ENCODE data around the gene XRN2. TPM values are rescaled to one million over a fixed set of nuclear protein-coding genes. Genes with fewer than 3 reads are reported as not detected.

The XRN2 gene
- total and polyA plus RNA-seq, 12 donors: 12.9 to 89.6 (median 65.5) TPM

DNA sequence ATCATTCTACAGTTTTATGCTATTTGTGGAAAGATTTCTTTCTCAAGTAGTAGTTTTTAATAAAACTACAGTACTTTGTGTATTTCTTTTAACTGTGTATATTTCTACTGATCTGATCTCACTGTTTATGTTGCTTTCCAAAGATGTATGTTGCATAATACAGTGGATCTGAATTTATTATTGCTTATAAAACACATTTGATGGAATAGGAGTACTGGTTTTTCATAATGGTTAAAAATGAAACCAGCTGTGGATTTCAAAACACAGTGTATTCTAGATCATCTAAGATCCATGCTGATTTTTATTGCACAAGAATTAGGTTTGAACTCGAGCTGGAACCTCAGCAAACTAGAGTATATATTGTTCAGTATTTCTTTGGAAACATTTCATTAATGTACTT, 86.2 kb downstream of the XRN2 start:
- Histone ChIP-seq H3K9me3 (replicated peaks in 1 of 3) (no peaks in the 10 kb centered on the region), H3K36me3 (replicated peaks in 1 of 2) (peaks cover 0 to 32% of the 10 kb centered on the region in 2 donors), H3K4me1 (replicated peaks in 1 of 2) (peaks cover 0 to 13% of the 10 kb centered on the region in 2 donors), H3K27ac (no peak overlapping the region), H3K27me3 (peaks cover 27% of the 10 kb centered on the region), H3K4me3 (no peak overlapping the region)
- no peak for DNase-seq
- TF ChIP-seq, protein P1, sequence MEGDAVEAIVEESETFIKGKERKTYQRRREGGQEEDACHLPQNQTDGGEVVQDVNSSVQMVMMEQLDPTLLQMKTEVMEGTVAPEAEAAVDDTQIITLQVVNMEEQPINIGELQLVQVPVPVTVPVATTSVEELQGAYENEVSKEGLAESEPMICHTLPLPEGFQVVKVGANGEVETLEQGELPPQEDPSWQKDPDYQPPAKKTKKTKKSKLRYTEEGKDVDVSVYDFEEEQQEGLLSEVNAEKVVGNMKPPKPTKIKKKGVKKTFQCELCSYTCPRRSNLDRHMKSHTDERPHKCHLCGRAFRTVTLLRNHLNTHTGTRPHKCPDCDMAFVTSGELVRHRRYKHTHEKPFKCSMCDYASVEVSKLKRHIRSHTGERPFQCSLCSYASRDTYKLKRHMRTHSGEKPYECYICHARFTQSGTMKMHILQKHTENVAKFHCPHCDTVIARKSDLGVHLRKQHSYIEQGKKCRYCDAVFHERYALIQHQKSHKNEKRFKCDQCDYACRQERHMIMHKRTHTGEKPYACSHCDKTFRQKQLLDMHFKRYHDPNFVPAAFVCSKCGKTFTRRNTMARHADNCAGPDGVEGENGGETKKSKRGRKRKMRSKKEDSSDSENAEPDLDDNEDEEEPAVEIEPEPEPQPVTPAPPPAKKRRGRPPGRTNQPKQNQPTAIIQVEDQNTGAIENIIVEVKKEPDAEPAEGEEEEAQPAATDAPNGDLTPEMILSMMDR (IDR thresholded peaks at IDR 0.05): no peak
- TF ChIP-seq POLR2A (IDR thresholded peaks at IDR 0.05): no peak
- intact Hi-C loops (cut with DNase I): no loop called here
- 0 to 90% (median 4%) methylated on average over 1 of the region's 1 CpG for WGBS, 4 donors

- 95 to 97% (median 96%) methylated on average over 7 of the region's 7 CpGs for WGBS, 4 donors
Observed at GRCh38 chr20:21390768-21391167, 87.6 kb downstream of the XRN2 start.

DNA sequence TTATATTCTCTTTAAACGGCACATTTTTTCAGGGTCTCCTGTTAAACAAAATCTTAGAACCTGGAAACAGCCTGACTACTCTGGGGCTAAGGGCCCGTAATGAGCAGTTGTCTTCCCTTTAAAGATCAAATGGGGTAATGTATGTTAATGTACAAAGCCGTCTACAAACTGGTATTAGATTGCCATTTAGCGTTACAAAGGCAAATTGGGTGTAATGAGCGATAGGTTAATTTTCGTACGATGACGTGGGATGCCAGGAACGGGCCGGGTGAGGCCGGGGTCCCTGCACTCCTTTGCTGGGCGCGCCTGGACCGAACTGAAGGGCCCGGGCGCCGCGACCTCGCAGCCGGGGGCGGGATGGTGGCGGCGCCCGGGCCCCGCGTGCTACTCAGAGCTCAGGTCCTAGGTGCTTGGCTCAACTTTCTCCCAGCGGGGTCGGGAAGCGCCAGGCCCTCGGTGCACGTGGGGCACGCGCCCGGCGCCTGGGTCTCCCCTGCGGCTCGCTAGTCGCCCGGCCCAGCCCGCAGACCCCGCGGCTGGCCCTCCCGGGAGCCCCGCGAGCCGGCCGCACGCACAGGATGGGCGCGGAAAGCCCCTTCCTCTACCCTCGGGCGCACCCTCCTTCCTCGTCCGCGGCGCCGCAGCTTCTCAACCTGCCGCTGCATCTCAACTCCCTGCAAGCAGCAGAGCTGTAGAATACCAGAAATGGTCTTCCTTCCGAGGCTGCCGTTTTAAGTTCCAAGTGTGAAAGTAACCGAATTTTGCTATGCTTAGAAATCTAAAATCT, 88.2 kb downstream of the XRN2 start:
- no peak for TF ChIP-seq POLR2A (IDR thresholded peaks at IDR 0.05)
- TF ChIP-seq, protein P1 (IDR thresholded peaks at IDR 0.05): no peak
- 39 to 73% (median 46%) methylated on average over 13 to 61 of the region's 61 CpGs for WGBS, 4 donors
- Histone ChIP-seq H3K9me3 (replicated peaks in 1 of 3) (no peaks in the 10 kb centered on the region), H3K27ac (no peak overlapping the region), H3K4me1 (replicated peaks in 1 of 2) (peaks cover 0 to 18% of the 10 kb centered on the region in 2 donors), H3K36me3 (replicated peaks in 1 of 2) (peaks cover 0 to 26% of the 10 kb centered on the region in 2 donors), H3K27me3 (peaks cover 46% of the 10 kb centered on the region), H3K4me3 (no peak overlapping the region)
- DNase-seq: no peak
- intact Hi-C loops (cut with DNase I): no loop called here

More at GRCh38 chr20:21390768-21391167, 87.6 kb downstream of the XRN2 start:
- peaks cover 0 to 31% of the 10 kb centered on the region in 2 donors for H3K36me3 ChIP-seq (replicated peaks in 1 of 2)
- TF ChIP-seq, protein P1 (IDR thresholded peaks at IDR 0.05): no peak
- no peak for TF ChIP-seq POLR2A (IDR thresholded peaks at IDR 0.05)
- H3K4me1 ChIP-seq (replicated peaks in 1 of 2): peaks cover 0 to 13% of the 10 kb centered on the region in 2 donors
- H3K27me3 ChIP-seq: peaks cover 40% of the 10 kb centered on the region
- no peak overlapping the region for H3K4me3 ChIP-seq
- H3K9me3 ChIP-seq (replicated peaks in 1 of 3): no peaks in the 10 kb centered on the region
- intact Hi-C loops (cut with DNase I): no loop called here
- no peak overlapping the region for H3K27ac ChIP-seq
- DNase-seq: no peak

DNA sequence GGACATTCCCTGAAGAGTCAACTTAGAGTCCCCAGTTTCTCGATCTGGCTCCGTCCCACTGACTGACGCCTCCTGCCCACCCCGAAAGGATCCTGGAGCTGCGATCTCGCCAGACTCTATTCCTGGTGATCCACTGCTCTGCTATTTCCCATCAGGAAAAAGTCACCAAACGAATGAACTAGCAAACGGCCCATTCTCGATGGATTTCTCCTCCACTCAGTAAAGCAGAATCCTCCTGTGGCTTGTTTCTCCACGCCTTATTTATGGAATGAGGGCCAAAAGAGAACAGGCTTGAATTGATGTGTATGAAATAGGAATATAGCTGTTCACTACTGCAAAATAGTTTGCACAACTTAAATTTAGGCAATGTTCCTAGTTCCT, 88.8 kb downstream of the XRN2 start:
- no peaks in the 10 kb centered on the region for H3K9me3 ChIP-seq (replicated peaks in 1 of 3)
- intact Hi-C loops (cut with DNase I): no loop called here
- no peak for DNase-seq
- H3K4me1 ChIP-seq (replicated peaks in 1 of 2): peaks cover 0 to 23% of the 10 kb centered on the region in 2 donors
- TF ChIP-seq POLR2A (IDR thresholded peaks at IDR 0.05): no peak
- TF ChIP-seq, protein P1 (IDR thresholded peaks at IDR 0.05): no peak
- 24 to 34% (median 29%) methylated on average over 10 of the region's 10 CpGs for WGBS, 4 donors
- H3K4me3 ChIP-seq: no peak overlapping the region
- peaks cover 0 to 20% of the 10 kb centered on the region in 2 donors for H3K36me3 ChIP-seq (replicated peaks in 1 of 2)
- H3K27ac ChIP-seq: no peak overlapping the region
- H3K27me3 ChIP-seq: peaks cover 51% of the 10 kb centered on the region

All from adrenal gland (tissue), 12 donors.